GM12865 (cell line): ENCODE results near the gene UBAC2.
A peak's percentile ranks its signal among the peaks of the same experiment; 100 is the strongest.

Source experiments
- DNase-seq: peaks from one replicate; pipeline ENCODE4 v3.0.0; 2010; ENCODE audit warnings: low read depth
- H3K4me3 ChIP-seq: 2 replicates; pipeline ENCODE4 v1.5.1; 2011; ENCODE audit warnings: mild to moderate bottlenecking, low read depth, low read length, control low read depth
- TF ChIP-seq, protein P1 (sequence below): IDR thresholded peaks from 2 replicates; pipeline ENCODE4 v1.5.1; 2011; ENCODE audit warnings: low read length, control low read depth, low read depth, inconsistent platforms; ENCODE audit not compliant: insufficient read depth; ENCODE audit errors: missing control alignments

Gene UBAC2

DNA sequence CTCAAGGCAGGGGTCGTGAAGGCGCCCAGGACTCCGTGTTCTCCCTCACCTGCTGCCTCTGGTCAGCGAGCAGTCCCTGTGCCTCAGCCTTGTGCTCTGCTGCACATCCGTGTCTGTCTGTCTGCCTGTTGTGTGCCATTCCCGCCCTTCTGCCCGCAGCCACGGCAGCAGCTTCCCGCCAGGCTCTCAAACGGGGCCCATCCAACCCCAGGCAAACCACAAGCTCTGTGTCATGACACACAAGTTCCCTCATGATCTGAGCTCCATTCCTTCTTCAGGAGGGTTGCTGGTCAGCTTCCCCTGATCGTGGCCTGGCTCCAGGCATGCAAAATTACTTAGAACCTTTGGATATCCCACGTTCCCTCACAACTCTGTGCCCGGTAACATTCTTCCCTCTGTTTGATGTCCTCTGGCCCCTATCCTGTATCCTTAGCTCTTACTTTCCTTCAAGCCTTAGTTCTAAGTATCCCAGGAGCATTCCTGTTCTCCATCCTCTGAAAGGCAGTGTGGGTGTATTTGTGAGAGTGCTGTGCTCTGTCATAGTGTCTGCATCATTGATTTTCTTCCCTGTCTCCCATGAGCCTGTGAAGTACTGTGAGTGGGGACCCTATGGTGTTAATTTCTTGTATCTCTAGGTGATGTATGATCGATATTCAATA, 103.3 kb downstream of the UBAC2 start:
- DNase-seq: peak; percentile 48
- H3K4me3 ChIP-seq: peak overlapping the region; percentile 94
- TF ChIP-seq, protein P1, sequence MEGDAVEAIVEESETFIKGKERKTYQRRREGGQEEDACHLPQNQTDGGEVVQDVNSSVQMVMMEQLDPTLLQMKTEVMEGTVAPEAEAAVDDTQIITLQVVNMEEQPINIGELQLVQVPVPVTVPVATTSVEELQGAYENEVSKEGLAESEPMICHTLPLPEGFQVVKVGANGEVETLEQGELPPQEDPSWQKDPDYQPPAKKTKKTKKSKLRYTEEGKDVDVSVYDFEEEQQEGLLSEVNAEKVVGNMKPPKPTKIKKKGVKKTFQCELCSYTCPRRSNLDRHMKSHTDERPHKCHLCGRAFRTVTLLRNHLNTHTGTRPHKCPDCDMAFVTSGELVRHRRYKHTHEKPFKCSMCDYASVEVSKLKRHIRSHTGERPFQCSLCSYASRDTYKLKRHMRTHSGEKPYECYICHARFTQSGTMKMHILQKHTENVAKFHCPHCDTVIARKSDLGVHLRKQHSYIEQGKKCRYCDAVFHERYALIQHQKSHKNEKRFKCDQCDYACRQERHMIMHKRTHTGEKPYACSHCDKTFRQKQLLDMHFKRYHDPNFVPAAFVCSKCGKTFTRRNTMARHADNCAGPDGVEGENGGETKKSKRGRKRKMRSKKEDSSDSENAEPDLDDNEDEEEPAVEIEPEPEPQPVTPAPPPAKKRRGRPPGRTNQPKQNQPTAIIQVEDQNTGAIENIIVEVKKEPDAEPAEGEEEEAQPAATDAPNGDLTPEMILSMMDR: no peak

DNA sequence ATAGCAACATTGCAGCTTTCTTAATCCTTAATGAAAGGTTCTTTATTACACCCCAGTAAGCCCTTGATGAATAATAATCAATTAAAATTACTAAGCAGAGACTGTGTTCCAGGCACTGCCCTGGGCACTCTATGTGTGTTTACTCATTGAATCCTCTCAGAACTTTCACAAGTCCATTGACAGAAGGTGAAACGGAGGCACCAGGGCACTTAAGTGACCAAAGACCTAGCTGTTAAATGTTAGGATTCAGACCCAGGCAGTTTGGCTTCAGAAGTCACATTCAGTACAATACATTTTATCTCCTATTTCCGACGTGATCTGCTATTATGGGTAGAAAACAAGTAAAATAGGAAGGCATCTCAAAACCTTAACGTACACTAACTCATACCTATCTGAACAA, 103.9 kb downstream of the UBAC2 start:
- DNase-seq: no peak
- TF ChIP-seq, protein P1: no peak
- peak overlapping the region; percentile 94 for H3K4me3 ChIP-seq

- DNase-seq: no peak
- H3K4me3 ChIP-seq: peak overlapping the region; percentile 94
- TF ChIP-seq, protein P1: no peak
Measured at GRCh38 chr13:99305158-99305557, 104.5 kb downstream of the UBAC2 start.

DNA sequence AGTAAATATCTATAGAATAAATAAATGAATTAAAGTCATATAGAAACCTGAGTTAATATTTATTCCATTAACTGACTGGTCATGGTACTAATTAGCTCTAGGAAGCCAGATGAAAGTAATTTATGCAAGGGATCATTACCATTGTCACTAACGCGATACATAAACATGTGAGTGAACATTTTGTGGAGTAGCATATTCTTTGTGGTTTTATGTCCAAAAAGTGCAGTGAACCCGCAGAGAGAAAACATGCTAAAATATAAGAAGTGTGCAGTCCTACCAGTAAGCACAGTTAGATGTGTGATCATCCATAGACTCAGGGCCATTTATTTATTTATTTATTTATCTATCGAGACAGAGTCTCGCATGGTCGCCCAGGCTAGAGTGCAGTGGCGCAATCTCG, 104.9 kb downstream of the UBAC2 start:
- peak overlapping the region; percentile 94 for H3K4me3 ChIP-seq
- DNase-seq: no peak
- TF ChIP-seq, protein P1: no peak

DNA sequence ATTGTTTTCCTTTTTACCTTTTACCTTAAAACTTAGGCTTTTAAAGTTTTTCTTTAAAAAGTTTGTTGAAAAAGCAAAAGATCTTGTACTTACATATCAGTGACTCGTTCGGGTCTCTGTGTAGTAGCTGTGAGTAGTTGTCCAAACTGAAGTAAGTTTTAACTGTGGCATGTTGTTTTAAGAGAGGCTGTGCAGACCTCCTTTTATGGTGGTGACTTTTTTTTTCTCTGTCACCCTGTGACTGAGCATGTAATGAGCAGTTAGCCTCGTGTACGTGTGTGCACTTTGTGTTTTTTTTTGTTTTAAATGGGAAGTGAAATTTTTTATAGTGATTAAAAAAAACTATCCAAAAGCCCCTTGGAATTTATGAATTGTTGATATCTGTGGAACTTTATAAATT, 106.6 kb downstream of the UBAC2 start, which contains the start of gene GPR183:
TSS of gene GPR183 (minus strand) at position 153 of the 400 bp plus-strand sequence. CDS start 11,254 bp downstream, outside the sequence.
- DNase-seq: peak; percentile 87
- H3K4me3 ChIP-seq: peak within 1 kb of the TSS; percentile 94
- TF ChIP-seq, protein P1: no peak

DNA sequence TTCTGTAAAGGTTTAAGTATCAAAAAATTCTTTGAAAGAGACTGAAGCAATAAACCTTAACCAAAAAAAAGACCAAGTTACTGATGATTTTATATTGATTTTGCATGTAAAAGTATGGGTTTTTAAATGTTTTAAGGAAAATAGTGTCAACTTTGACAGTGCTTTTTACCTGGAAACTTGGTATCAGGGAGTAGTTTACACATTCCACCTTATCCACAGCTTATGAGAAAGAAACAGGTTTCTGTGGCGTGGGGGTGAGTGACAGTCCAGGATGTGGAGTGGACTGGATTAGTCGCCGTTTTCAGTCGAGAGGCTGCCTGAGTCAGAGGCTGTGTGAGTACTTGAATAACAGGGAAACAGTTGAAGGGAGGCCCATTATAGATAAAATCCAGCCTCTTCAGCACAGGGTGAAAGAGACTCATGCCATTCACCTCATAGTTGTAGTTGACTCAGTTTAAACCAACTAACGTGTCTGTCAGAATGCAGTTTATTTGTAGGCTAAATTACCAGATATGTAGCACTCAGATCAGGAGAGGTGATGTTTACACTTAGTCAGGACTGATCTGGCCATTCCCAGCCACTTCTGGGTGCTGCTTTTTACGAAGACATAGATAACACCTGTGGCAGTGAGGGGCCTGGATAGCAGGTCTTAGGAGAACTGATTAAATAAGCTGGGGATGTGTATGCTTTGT, 107.1 kb downstream of the UBAC2 start:
- peak; percentile 83 for DNase-seq
- TF ChIP-seq, protein P1: no peak
- H3K4me3 ChIP-seq: peak overlapping the region; percentile 94
